Measurements from ENCODE around the gene COQ8A. TPM values are rescaled to one million over a fixed set of nuclear protein-coding genes. Genes with fewer than 3 reads are reported as not detected.

Gene COQ8A
- total and polyA plus RNA-seq, 10 of the 15 experiments (the other 5 are each of a cell fraction or from before 2014, with no cell fraction given) = 0.72 to 24.8 (median 12.1) TPM

GRCh38 chr1:226895644-226896043 lies 44.5 kb upstream of the COQ8A start:
- CTCF ChIA-PET = interaction anchor here (1.0 kb wide), 1 partner anchor 269 kb away, joined by 3 read pairs; no protein-coding TSS in a partner anchor
- POLR2A ChIA-PET = no interaction called here
- SMC1A ChIA-PET (ENCODE audit: uncharacterized antibody, unreplicated experiment) = interaction anchor here (1.1 kb wide), 1 partner anchor 12 kb away, joined by 3 read pairs; no protein-coding TSS in a partner anchor
- Histone ChIP-seq H3K4me1 (ENCODE audit: control insufficient read depth, insufficient read depth, low read length) (no peaks in the 10 kb centered on the region), H3K79me2 (ENCODE audit: control insufficient read depth, insufficient read depth, low read length) (no peaks in the 10 kb centered on the region), H3K9me3 (replicated peaks; ENCODE audit: control insufficient read depth, insufficient read depth, low read length) (no peaks in the 10 kb centered on the region; the same call in 2 of the 3 replicates), H2AFZ (ENCODE audit: control insufficient read depth, low read depth, low read length) (no peak overlapping the region), H3K4me3 (no peak overlapping the region), H3K4me2 (ENCODE audit: control insufficient read depth, insufficient read depth) (no peak overlapping the region), H3K27me3 (replicated peaks in 1 of 2; ENCODE audit: control insufficient read depth in 2 of 2, insufficient read depth in 2 of 2, low read length in 1 of 2) (no peaks in the 10 kb centered on the region), H3K27ac (ENCODE audit: control insufficient read depth, insufficient read depth) (no peak overlapping the region), H4K20me1 (ENCODE audit: control insufficient read depth, insufficient read depth) (no peaks in the 10 kb centered on the region), H3K9ac (ENCODE audit: control insufficient read depth, insufficient read depth, low read length) (no peak overlapping the region), H3K36me3 (ENCODE audit: control insufficient read depth in 2 of 2, insufficient read depth in 2 of 2, low read length in 1 of 2) (peaks cover 0 to 4% of the 10 kb centered on the region in 2 experiments; a peak in 2 of 4 replicates)
- in situ Hi-C loops (cut with MboI) (no loop called here), intact Hi-C loops (cut with micrococcal nuclease; ENCODE audit: unreplicated experiment) (no loop called here)
- no TSS peak for BruUV-seq (replicated peaks)
- FAIRE-seq (no peak), DNase-seq (ENCODE audit: low read depth, low spot score) (no peak), ATAC-seq (no peak)
- RAD21 ChIA-PET (ENCODE audit: unreplicated experiment) = no interaction called here
- WGBS (ENCODE audit: insufficient coverage, insufficient replicate concordance, low lambda C conversion rate, missing lambda C conversion rate) = 75% methylated on average over 11 of the region's 11 CpGs
- TF ChIP-seq ZBTB4 (CRISPR knock-in tag; IDR thresholded peaks at IDR 0.05) (no peak), MEF2A (IDR thresholded peaks at IDR 0.05; ENCODE audit: insufficient read depth, low read depth, low read length) (no peak), PAX8 (IDR thresholded peaks at IDR 0.05) (no peak), TARDBP (IDR thresholded peaks at IDR 0.05; ENCODE audit: borderline replicate concordance) (no peak), CEBPB (IDR thresholded peaks at IDR 0.05; ENCODE audit: borderline replicate concordance in 1 of 2, low read depth in 2 of 2, low read length in 2 of 2) (no peak), MXI1 (IDR thresholded peaks at IDR 0.05; ENCODE audit: low read depth, low read length) (no peak), ZNF24 (IDR thresholded peaks at IDR 0.05) (no peak), SIN3A (IDR thresholded peaks at IDR 0.05; ENCODE audit: low read depth, low read length) (no peak), MEF2B (IDR thresholded peaks at IDR 0.05; ENCODE audit: partially characterized antibody, poor library complexity, severe bottlenecking) (no peak), POLR2AphosphoS2 (IDR thresholded peaks at IDR 0.05; ENCODE audit: low read depth, low read length) (no peak)
- TF ChIP-seq, protein P1, sequence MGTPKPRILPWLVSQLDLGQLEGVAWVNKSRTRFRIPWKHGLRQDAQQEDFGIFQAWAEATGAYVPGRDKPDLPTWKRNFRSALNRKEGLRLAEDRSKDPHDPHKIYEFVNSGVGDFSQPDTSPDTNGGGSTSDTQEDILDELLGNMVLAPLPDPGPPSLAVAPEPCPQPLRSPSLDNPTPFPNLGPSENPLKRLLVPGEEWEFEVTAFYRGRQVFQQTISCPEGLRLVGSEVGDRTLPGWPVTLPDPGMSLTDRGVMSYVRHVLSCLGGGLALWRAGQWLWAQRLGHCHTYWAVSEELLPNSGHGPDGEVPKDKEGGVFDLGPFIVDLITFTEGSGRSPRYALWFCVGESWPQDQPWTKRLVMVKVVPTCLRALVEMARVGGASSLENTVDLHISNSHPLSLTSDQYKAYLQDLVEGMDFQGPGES (IDR thresholded peaks at IDR 0.05) = no peak
- TF ChIP-seq, protein P2, sequence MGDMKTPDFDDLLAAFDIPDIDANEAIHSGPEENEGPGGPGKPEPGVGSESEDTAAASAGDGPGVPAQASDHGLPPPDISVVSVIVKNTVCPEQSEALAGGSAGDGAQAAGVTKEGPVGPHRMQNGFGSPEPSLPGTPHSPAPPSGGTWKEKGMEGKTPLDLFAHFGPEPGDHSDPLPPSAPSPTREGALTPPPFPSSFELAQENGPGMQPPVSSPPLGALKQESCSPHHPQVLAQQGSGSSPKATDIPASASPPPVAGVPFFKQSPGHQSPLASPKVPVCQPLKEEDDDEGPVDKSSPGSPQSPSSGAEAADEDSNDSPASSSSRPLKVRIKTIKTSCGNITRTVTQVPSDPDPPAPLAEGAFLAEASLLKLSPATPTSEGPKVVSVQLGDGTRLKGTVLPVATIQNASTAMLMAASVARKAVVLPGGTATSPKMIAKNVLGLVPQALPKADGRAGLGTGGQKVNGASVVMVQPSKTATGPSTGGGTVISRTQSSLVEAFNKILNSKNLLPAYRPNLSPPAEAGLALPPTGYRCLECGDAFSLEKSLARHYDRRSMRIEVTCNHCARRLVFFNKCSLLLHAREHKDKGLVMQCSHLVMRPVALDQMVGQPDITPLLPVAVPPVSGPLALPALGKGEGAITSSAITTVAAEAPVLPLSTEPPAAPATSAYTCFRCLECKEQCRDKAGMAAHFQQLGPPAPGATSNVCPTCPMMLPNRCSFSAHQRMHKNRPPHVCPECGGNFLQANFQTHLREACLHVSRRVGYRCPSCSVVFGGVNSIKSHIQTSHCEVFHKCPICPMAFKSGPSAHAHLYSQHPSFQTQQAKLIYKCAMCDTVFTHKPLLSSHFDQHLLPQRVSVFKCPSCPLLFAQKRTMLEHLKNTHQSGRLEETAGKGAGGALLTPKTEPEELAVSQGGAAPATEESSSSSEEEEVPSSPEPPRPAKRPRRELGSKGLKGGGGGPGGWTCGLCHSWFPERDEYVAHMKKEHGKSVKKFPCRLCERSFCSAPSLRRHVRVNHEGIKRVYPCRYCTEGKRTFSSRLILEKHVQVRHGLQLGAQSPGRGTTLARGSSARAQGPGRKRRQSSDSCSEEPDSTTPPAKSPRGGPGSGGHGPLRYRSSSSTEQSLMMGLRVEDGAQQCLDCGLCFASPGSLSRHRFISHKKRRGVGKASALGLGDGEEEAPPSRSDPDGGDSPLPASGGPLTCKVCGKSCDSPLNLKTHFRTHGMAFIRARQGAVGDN (IDR thresholded peaks at IDR 0.05) = no peak
- TF ChIP-seq, protein P3, sequence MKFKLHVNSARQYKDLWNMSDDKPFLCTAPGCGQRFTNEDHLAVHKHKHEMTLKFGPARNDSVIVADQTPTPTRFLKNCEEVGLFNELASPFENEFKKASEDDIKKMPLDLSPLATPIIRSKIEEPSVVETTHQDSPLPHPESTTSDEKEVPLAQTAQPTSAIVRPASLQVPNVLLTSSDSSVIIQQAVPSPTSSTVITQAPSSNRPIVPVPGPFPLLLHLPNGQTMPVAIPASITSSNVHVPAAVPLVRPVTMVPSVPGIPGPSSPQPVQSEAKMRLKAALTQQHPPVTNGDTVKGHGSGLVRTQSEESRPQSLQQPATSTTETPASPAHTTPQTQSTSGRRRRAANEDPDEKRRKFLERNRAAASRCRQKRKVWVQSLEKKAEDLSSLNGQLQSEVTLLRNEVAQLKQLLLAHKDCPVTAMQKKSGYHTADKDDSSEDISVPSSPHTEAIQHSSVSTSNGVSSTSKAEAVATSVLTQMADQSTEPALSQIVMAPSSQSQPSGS (IDR thresholded peaks at IDR 0.05; ENCODE audit: low read length) = no peak

Measured in GM12878 (cell line).